ENCODE measurements around the gene IL1RAPL1. TPM values are rescaled to one million over a fixed set of nuclear protein-coding genes. Genes with fewer than 3 reads are reported as not detected.

IL1RAPL1 gene
- total and polyA plus RNA-seq, 2 donors (not counting 3 experiments of a cell fraction or from before 2014, with no cell fraction given) = 0.79 to 1.3 TPM

GRCh38 chrX:29488919-29489318, 901.7 kb downstream of the IL1RAPL1 start:
- Histone ChIP-seq H3K4me1 (ENCODE audit: control insufficient read depth, extremely low read depth, insufficient read depth, low read length) (peaks cover 3% of the 10 kb centered on the region), H3K9me3 (replicated peaks; ENCODE audit: control insufficient read depth, insufficient read depth, low read length) (no peaks in the 10 kb centered on the region), H3K27me3 (ENCODE audit: control insufficient read depth in 2 of 2, insufficient read depth in 2 of 2, low read length in 2 of 2) (no peaks in the 10 kb centered on the region), H3K79me2 (ENCODE audit: control insufficient read depth, insufficient read depth, low read length) (no peaks in the 10 kb centered on the region), H3K4me2 (ENCODE audit: insufficient read depth, low read length) (no peak overlapping the region), H3K36me3 (ENCODE audit: control insufficient read depth in 2 of 2, extremely low read depth in 1 of 2, insufficient read depth in 2 of 2, low read length in 2 of 2) (no peaks in the 10 kb centered on the region), H3K27ac (ENCODE audit: insufficient read depth, low read depth, low read length) (no peak overlapping the region), H3K9me1 (replicated peaks; ENCODE audit: control insufficient read depth, extremely low read depth, insufficient read depth, low read length) (no peaks in the 10 kb centered on the region), H2AFZ (ENCODE audit: low read depth, low read length) (no peak overlapping the region), H4K20me1 (replicated peaks; ENCODE audit: control insufficient read depth, extremely low read depth, insufficient read depth, low read length) (no peaks in the 10 kb centered on the region), H3K9ac (replicated peaks; ENCODE audit: extremely low read depth, insufficient read depth, low read length) (no peak overlapping the region), H3K4me3 (replicated peaks in 1 of 3; ENCODE audit: insufficient read depth in 1 of 3, low read depth in 1 of 3, low read length in 3 of 3) (no peak overlapping the region)
- ChIA-PET POLR2A (no interaction called here), CTCF (interaction anchor here (3.0 kb wide), 1 partner anchor 10 kb away, joined by 13 read pairs; no protein-coding TSS in a partner anchor)
- dilution Hi-C loops (cut with MboI; ENCODE audit: extremely low pct_ligation_motif_present, low sequenced_read_pairs) (no loop called here), intact Hi-C loops (cut with micrococcal nuclease) (no loop called here)
- FAIRE-seq (no peak), DNase-seq (ENCODE audit: low read depth, low spot score) (no peak)
- TF ChIP-seq FOS (IDR thresholded peaks at IDR 0.05; ENCODE audit: borderline replicate concordance, insufficient read depth, low read length) = no peak
- TF ChIP-seq JUN (IDR thresholded peaks at IDR 0.05; ENCODE audit: borderline replicate concordance, insufficient read depth, insufficient read length, low read depth) = no peak
- TF ChIP-seq, protein P1, sequence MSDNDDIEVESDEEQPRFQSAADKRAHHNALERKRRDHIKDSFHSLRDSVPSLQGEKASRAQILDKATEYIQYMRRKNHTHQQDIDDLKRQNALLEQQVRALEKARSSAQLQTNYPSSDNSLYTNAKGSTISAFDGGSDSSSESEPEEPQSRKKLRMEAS (IDR thresholded peaks at IDR 0.05; ENCODE audit: insufficient read depth, insufficient read length) = no peak
- no TSS peak for BruUV-seq (replicated peaks)

GRCh38 chrX:29490606-29491005, 903.4 kb downstream of the IL1RAPL1 start:
- Histone ChIP-seq H3K9ac (replicated peaks; ENCODE audit: extremely low read depth, insufficient read depth, low read length) (no peak overlapping the region), H3K4me3 (replicated peaks in 1 of 3; ENCODE audit: insufficient read depth in 1 of 3, low read depth in 1 of 3, low read length in 3 of 3) (no peak overlapping the region), H3K4me1 (ENCODE audit: control insufficient read depth, extremely low read depth, insufficient read depth, low read length) (no peaks in the 10 kb centered on the region), H3K9me3 (replicated peaks; ENCODE audit: control insufficient read depth, insufficient read depth, low read length) (no peaks in the 10 kb centered on the region), H3K79me2 (ENCODE audit: control insufficient read depth, insufficient read depth, low read length) (no peaks in the 10 kb centered on the region), H3K4me2 (ENCODE audit: insufficient read depth, low read length) (no peak overlapping the region), H3K9me1 (replicated peaks; ENCODE audit: control insufficient read depth, extremely low read depth, insufficient read depth, low read length) (no peaks in the 10 kb centered on the region), H2AFZ (ENCODE audit: low read depth, low read length) (no peak overlapping the region), H3K36me3 (ENCODE audit: control insufficient read depth in 2 of 2, extremely low read depth in 1 of 2, insufficient read depth in 2 of 2, low read length in 2 of 2) (no peaks in the 10 kb centered on the region), H4K20me1 (replicated peaks; ENCODE audit: control insufficient read depth, extremely low read depth, insufficient read depth, low read length) (no peaks in the 10 kb centered on the region), H3K27me3 (ENCODE audit: control insufficient read depth in 2 of 2, insufficient read depth in 2 of 2, low read length in 2 of 2) (no peaks in the 10 kb centered on the region), H3K27ac (ENCODE audit: insufficient read depth, low read depth, low read length) (no peak overlapping the region)
- dilution Hi-C loops (cut with MboI; ENCODE audit: extremely low pct_ligation_motif_present, low sequenced_read_pairs) = no loop called here
- CTCF ChIA-PET = interaction anchor here (3.0 kb wide), 1 partner anchor 12 kb away, joined by 13 read pairs; no protein-coding TSS in a partner anchor
- intact Hi-C loops (cut with micrococcal nuclease) = no loop called here
- no peak for TF ChIP-seq EZH2 (IDR thresholded peaks at IDR 0.05; ENCODE audit: borderline replicate concordance, low read depth, low read length, severe bottlenecking)
- TF ChIP-seq GATA2 (IDR thresholded peaks at IDR 0.05; ENCODE audit: insufficient read depth, insufficient read length, low read depth, low read length) = no peak
- TF ChIP-seq MYC (IDR thresholded peaks at IDR 0.05; ENCODE audit: low read depth, low read length) = no peak
- no peak for TF ChIP-seq FOS (IDR thresholded peaks at IDR 0.05; ENCODE audit: borderline replicate concordance, insufficient read depth, low read length)
- TF ChIP-seq POLR2A (IDR thresholded peaks at IDR 0.05; ENCODE audit: low read depth, low read length) = no peak
- TF ChIP-seq, protein P1 (IDR thresholded peaks at IDR 0.05; ENCODE audit: insufficient read depth, insufficient read length) = no peak
- TF ChIP-seq, protein P2, sequence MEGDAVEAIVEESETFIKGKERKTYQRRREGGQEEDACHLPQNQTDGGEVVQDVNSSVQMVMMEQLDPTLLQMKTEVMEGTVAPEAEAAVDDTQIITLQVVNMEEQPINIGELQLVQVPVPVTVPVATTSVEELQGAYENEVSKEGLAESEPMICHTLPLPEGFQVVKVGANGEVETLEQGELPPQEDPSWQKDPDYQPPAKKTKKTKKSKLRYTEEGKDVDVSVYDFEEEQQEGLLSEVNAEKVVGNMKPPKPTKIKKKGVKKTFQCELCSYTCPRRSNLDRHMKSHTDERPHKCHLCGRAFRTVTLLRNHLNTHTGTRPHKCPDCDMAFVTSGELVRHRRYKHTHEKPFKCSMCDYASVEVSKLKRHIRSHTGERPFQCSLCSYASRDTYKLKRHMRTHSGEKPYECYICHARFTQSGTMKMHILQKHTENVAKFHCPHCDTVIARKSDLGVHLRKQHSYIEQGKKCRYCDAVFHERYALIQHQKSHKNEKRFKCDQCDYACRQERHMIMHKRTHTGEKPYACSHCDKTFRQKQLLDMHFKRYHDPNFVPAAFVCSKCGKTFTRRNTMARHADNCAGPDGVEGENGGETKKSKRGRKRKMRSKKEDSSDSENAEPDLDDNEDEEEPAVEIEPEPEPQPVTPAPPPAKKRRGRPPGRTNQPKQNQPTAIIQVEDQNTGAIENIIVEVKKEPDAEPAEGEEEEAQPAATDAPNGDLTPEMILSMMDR (IDR thresholded peaks at IDR 0.05; ENCODE audit: extremely low read depth in 1 of 2, insufficient read depth in 1 of 2, low read depth in 1 of 2, low read length in 2 of 2) = no peak
- TF ChIP-seq JUN (IDR thresholded peaks at IDR 0.05; ENCODE audit: borderline replicate concordance, insufficient read depth, insufficient read length, low read depth) = no peak
- FAIRE-seq (no peak), DNase-seq (ENCODE audit: low read depth, low spot score) (no peak)
- BruUV-seq (replicated peaks) = no TSS peak
- POLR2A ChIA-PET = no interaction called here

Data from endothelial cell of umbilical vein (primary cell).